HG02973 (cell line): ENCODE results near the gene CEMIP2.

Source experiments
- ATAC-seq: cut with Tn5 transposase; IDR thresholded peaks from one replicate; pipeline ENCODE4 v1.9.1; 2021; ENCODE audit warnings: moderate library complexity; ENCODE audit not compliant: unreplicated experiment

The CEMIP2 gene

DNA sequence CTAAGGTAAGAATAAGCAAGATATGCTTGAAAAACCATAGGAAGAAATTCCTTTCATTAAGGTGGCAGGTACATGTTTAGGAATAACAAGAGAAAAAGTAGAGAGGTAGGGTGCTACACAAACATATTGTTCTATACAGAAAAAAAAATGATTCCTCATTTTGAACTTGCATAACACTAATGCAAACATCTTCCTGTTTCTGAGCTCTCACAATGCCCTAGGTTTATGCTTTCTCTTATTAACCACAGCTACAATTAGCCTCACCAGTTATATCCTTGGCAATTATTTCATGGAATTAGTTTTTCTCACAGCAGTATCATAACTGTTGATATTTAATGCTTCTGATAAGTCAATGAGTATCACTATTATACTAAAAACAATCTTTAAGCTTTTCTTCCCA lies 20.7 kb downstream of the CEMIP2 start:
- ATAC-seq = no peak

DNA sequence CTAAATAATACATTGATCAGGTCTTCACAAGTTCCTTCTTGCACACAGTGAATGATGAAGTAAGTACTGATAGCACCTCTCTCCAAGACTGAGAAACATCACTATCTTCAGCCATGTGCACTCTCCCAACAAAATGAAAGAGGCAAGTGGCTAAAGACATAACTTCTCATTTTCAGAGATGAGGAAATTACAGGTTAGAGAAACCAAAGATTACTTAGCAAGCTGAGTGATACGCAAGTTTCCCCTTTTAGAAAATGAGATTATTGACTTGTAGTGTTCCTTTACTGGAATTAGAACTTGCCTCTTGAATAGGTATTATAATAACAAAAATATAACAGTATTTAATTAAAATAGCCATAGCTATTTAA lies 21.6 kb downstream of the CEMIP2 start:
- ATAC-seq = no peak

- no peak for ATAC-seq
These were observed 22.1 kb downstream of the CEMIP2 start for GRCh38 chr9:71746023-71746757.

DNA sequence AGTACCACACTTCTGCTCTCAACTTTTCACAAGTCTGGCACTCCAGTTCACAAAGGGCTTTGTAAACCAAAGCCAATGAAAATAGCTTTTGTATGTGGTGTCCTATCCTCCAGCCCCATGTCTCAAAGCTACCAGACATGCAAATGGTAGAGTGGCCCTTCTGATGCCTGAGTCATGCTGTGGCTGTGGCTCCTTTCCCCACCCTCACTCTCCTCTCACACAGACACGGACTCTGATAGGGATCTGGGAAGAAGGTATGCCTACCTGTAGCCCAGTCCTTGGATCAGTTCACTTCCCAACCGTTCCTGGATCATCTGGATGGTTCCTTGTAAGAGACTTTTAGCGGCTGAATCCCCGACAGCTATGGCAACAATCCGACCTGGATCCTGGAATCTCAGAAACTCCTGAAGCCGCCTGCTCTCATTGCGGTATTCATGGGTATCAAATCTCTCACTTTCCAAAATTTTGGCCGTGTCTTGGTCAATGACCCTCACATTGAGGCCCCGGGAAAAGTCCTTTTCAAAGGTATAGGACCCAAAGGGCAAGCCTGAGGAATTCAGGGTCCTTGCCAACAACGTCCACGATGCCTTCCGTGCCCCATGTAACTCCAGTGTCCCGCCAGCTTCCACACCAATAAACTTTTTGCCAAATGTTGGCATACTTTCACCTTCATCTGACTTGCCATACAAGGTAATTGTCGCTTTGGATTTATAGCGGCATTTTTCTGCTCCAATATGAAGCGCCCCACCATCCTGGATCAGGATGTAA lies 23.4 kb downstream of the CEMIP2 start:
- no peak for ATAC-seq

DNA sequence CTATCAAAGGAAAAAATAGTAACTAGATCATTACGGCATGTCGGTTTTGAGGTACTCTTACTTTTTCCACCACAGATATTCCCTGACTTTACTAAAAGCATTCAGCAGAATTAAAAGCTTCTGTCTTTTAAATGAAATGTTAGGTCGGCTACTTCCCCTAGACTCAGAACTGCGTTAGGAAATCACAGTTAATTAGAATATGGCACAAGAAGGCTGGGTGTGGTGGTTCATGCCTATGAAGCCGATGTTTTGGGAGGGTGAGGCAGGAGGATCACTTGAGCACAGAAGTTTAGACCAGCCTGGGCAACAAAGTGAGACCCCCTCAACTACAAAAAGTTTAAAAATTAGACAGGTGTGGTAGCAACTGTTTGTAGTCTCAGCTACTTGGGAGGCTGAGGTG lies 24.4 kb downstream of the CEMIP2 start:
- no peak for ATAC-seq

GRCh38 chr9:71743217-71743705 lies 25.1 kb downstream of the CEMIP2 start:
- no peak for ATAC-seq

- no peak for ATAC-seq
These were observed 25.6 kb downstream of the CEMIP2 start for GRCh38 chr9:71742703-71743102.

DNA sequence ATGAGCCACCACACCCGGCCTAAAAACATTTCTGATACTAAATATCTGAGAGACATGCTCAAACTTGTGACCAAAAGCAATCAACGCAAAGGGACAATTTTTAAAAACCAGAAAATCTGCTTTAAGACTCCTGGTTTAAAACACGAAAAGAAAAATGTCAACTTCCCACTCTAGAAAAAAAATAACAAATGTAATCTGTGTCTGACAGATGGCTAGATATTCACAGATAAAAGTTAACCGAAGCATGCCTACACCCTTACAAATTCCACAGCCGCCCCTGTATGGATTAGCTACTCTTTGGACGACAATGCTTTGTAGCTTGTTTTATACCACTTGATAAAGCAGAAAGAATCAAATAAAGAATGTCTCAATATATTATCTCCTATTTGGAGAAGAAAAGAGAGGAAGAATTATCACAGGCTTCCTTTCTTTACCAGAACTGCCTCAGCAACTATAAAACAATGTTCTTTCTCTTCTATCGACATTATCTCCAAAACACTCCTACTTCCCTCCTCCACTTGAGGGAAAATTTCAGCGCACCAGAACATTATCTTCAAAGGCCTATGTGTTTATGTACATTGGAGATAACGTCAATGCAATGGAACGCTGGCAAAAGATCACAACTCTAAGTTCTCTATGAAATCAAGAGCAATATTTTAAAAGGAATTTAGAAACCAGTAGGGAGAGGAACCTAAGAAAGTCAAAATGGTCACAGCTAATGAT lies 26.2 kb downstream of the CEMIP2 start:
- ATAC-seq = no peak

DNA sequence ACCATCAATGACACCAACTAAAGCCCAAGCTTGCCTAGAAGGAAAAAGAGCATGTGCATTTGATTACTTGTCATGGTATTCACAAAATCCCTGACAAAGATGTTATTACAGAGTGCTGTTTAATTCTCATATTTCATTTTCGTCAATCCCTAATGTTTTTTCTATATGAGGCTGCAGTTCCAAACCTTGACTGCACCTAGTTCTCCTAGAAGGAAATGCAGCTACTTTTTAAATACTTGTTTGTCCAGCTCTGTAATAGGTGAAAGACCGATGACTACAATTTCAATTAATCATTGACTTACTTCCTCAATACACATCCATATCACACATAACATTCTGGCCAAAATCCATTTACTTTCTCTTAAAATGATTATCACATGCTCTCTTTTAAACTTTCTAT lies 28.1 kb downstream of the CEMIP2 start:
- no peak for ATAC-seq

DNA sequence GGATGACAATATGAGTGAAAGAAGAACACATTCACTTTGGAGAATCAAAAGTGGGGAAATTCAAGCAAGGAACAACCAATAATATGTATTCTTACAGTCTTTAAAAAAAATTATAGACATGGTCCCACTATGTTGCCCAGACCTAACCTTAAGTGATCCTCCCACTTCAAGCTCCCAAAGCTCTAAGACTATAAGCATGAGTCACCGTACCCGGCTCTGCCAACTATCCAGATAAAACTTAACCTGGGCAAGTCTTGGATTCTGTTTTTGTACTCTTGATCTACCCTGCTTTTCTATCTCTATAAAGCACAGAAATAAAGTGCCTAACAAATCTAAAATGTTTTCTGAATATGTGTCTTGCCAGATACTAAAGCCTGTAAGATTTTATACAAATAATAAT lies 30.9 kb downstream of the CEMIP2 start:
- no peak for ATAC-seq

- ATAC-seq = no peak
These were observed 32.1 kb downstream of the CEMIP2 start for GRCh38 chr9:71736236-71736635.

DNA sequence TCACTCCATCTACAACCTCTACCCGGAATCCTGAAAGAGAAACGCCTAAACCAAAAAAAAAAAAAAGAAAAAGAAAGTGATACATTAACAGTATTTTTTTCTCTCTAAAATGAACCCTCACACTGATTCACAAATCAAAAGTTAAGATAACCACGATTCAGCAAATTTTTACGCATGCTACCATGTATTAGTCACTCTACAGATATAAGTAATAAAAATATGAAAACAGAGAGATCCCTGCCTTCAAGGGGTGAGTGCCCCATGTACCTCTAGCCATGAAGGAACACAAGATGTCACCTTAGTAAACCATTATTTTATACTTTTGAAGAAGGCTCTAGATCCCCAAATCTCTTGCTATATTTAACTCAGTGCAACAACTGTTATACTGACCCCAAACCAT lies 33.4 kb downstream of the CEMIP2 start:
- no peak for ATAC-seq

DNA sequence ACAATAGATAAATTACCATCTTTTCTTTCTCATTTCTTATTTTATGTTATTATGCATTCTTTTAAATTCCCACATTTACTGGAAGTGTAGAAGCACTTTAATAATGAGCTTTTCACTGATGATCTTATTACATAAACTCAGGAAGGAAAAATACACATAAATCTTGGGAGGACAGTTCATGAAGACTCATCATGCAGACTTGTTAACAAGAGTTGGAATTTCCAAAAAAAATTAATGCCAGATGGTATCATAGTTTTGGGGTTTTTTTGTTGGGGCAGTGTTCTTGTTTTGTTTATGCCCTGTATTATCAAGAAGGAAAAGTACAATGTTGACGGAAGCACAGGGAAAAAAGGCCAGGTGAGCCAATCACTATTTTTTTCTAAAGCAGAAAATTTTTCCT lies 35.1 kb downstream of the CEMIP2 start:
- no peak for ATAC-seq

DNA sequence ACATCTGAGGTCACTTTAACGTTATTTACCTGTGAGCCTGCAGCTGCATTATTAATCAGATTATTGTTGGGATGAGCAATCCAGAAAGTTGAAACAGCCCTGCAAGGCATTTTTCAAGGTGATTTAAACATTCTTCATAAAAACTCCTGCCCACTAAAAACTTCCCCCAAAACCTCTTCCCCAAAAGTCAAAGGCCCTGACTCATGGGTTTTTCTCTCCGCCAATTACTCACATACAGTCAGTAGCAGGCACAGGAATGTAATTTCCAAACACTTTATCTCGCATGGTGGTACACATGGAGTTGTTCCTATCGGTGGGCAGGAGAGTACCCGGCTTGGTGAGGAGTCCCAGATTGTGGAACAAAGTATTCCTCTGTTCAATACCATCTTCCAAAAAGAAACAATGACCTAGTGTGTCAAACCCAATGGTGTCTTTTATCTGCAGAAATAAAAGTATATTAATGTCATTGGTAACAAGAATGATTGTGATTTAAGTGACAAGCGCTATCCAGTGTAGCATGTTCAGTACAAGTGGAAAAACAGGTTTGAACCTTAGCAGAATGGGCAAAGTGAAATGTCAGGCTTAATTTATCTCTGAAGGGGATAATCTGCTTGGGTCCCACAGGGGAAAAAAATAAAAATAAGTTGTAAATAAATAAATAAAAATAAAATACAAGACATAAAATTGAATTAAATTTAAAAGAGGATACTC lies 38.3 kb downstream of the CEMIP2 start:
- no peak for ATAC-seq

DNA sequence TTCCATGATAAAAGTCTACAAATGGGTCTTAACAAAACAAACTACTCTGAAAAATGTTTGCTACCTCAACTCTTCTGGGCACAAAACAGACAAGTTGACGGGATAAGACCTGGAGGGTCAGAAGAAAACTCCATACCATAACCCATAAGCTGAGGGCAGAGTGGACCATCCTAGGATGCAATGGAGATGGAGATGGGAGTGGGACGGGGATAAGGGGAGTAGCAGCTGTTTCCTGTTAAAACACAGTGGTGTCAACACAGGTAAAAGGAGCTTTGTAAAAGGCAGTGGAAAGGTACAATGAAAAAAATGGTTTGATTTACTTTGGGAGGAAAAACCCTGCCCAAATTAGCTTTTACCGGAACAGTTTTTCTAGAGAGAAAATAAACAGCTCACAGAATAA lies 41.6 kb downstream of the CEMIP2 start:
- no peak for ATAC-seq

GRCh38 chr9:71725590-71726338 lies 42.5 kb downstream of the CEMIP2 start:
- no peak for ATAC-seq

DNA sequence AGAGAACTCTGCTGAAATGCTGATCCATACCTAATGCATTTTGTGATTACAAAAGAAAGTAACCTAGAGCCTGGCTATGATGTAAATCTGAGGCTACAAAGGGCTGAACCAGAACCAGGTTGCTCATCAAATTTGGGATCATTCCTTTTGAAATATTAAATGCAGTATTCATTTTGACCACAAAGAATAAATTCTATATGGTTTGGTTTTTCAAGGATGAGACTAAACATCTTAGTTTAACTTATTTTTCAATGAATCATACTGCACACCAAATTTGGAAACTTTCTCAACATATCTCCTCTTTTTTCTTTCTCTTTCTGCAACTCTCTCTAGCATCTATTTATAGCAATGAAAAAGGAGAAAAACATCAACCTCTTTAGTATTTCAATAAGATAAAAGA lies 46.5 kb downstream of the CEMIP2 start:
- ATAC-seq = no peak

DNA sequence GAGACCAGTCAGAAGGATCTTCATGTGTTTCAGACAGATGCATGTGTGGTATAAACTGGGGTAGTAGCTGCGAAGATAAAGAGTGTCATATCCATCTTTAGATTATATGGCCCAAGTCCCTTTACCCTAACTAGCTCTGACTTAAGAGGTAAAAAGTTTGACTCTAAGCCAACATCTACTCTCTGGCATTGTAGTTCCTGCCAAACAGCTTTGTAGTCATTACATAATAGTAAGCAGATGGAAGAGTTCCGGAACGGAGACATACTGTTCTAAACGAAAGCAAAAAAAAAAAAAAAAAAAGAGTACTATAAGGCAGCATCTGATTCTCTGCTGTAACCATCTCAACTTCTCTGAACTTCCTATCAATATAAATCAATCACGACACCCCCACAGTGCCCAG lies 48.8 kb downstream of the CEMIP2 start:
- no peak for ATAC-seq

GRCh38 chr9:71719088-71719487 lies 49.2 kb downstream of the CEMIP2 start:
- no peak for ATAC-seq

GRCh38 chr9:71716138-71716909 lies 52.0 kb downstream of the CEMIP2 start:
- no peak for ATAC-seq
